Measurements from ENCODE around the gene SORBS1.

SORBS1 gene

DNA sequence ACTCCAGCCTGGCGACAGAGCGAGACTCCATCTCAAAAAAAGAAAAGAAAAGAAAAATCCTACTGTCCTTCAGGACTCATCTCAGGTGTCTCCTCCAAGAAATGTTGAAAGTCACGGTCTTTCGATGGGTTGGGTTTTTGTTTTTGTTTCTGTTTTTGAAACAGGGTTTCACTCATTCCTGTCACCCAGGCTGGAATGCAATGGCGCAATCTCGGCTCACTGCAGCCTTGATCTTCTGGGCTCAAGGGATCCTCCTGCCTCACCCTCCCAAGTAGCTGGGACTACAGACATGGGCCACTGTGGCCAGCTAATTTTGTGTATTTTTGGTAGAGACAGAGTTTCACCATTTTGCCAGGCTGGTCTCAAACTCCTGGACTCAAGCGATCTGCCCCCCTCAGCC is 3.1 kb upstream of the SORBS1 start:
- DNase-seq = no peak

DNA sequence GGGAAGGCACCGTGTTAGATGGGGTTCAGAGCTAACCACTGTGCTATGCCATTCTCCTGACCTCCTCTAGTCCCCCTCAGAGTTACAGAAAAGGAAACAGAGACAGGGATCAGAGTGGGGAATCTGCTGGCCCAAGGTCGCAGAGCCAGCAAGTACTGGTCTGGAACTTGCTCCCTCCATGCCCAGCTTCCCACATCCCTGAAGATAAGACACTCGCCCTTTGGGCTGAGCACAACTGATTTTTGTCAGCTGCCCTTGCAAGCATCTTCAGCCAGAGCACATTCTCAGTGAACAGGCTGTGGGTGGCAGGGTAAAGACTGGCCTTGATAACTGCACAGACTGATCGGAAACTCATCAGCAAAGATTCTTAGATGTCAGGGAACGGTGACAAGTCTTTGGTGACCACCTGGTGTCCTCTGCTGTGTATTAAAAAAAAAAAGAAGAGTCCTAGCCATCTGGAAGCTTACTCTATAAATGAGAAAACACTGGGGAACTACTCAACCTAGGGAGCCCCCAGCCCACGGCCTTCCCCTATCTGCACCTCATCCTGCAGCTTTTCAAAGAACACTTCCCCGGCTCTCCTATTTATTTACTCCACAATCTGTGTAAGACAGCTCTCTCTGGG is 1.3 kb upstream of the SORBS1 start:
- DNase-seq = no peak

DNA sequence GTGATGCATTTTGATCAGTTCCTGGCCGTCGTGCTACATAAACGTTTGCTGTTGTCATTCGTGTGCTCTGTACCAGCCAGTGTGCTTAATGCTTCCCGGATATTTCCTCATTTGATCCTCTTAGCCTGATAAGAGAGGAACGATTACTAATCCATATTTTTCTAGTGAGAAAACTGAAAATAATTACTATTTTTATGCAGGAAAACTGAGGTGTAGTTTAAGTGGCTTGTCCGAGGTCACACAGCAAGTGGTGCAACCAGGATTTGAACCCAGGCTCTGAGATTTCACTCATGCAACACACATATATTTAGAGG is 650 bp upstream of the SORBS1 start:
- no peak for DNase-seq

DNA sequence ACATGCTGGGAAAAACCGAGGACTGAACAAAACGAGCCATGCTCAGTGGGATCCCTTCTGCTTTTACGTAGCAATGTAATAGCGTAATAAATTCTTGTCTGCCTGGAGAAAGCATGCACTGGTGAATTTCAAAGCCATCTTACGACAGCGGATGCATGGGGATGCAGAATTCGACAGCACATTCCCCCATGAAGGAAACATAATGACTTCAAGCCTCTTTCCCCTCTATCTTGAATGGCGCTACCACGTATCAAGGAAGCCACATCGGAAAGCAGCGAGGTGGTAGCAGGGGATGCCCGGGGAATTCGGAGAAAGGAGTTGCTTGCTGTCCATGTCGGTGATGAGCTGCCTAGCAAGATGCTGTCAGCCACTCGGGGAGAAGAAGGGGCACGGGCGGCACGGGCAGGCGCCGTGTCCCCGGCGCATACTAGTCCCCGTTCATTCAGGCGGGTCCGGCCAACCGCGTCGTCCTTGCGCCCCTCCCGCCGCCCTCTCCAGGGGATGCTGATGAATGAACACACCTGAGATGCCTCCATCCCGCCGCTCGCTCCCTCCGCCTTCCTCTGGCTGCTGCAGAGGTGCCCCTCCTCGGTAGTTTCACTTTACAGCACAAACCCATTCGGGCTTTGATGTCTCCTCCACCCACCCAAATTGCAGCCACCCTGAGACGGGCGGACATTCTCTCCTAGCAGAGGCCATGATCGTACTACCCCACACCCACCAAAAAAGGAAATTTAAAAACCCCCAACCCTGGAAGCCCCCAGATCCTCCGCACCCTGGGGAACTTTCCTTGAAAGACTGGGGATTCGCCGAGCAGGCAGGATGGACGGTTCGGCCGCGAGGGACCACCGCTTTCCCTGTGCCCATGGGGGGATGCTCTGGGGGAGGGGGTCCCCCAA is 644 bp downstream of the SORBS1 start:
- DNase-seq = no peak

DNA sequence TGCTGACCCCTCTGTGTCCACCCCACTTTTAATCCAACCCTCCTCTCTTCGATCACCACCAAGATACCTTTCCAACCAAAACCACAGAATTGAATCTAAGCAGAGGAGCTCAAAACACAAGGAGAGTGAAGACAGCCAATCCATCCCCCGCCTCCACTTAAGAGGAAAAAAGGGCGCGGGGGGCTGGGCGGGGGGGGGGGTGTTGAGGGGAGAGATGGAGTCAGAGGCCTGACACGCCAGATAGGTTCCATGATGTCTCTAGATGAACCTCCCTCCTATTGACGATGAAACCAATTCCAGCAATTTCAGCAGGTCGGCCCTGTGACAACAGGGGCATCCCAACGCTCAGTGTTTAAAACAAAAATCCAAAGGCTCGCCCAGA is 1.3 kb downstream of the SORBS1 start:
- no peak for DNase-seq

DNA sequence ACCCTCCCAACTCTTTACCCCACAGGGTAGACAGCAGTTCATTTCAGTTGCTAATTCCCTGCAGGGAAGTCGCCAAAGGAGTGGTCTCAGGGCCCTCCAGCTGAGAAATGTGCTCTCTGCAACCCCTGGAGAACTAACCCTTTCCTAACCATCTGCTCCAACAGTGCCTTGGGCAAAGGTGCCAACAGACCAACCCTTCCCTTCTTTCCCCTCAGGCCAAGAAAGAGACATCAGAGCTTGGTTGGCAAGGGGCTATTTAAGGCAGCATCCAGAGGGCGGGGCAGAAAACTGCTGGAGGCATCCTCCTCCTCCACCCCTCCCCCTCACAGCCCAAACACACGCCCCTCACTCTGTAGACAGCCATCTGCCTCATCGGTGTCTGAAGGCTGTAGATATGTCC is 1.7 kb downstream of the SORBS1 start:
- DNase-seq = no peak

DNA sequence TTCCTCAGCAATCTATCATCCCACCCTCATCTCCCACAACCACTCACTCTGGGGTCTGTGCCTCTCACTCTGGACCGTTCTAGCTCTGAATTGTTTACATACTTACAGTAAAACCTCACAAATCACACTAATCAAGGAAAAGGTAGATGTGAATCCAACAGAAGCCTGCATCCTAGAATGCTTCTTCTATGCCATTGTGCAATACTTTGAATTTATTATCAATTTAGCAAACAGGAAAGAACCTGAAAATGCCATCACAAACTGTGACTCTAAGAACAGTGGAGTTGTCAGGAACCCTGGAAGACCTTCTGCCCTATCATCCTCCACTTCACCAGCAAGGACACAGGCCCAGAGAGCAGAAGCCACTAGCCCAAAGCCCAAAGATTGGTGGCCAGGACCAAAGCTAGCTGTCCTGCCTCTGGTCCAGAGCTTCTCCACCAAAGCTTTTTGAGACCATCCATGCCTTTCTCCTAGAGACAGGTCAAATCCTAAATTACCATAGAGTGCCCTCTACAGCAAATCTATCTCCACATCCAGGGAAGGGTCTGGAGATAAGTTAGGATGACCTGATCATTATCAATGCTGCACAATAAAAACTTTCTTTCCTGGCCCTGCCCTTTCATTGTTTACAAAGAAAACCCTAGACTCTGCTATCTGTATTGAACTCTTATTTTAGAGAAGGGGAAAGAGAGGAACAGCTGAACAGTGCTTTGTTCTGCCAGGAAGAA is 2.4 kb downstream of the SORBS1 start:
- DNase-seq = no peak

DNA sequence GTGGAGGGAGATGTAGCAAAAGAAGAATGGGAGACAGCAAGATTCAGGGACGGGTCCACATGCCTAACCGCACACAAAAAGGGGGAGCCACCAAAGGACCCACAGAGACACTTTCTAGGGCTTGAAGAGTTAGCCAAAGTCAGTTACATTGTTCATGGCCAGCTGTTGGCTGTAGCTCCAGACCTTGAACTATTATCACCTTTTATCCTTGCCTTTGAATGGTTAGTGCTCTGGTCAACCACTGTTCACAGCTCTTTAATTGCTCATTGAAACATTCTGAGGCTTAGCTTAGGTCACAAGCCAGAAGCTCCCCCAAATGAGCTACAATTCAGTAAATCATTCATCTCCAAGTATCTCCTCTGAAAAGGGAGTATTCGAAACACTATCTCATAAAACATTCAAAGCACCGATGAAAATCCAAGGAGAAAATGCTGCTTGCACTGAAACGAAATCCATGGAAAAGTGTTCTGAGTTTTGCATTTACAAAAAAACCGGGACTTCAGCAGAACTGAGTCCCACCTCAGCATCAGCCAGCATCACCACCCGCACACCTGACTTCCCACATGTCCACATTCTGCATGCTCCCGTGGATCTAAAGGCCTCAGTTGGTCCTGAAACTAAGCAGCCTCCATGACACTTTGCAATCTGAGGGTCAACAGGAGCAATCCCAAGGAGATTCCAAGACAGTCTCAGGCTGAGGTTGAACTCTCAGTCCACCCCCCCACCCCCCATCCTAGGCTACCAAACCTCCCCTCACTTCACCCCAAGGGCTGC is 4.0 kb downstream of the SORBS1 start:
- DNase-seq = no peak

DNA sequence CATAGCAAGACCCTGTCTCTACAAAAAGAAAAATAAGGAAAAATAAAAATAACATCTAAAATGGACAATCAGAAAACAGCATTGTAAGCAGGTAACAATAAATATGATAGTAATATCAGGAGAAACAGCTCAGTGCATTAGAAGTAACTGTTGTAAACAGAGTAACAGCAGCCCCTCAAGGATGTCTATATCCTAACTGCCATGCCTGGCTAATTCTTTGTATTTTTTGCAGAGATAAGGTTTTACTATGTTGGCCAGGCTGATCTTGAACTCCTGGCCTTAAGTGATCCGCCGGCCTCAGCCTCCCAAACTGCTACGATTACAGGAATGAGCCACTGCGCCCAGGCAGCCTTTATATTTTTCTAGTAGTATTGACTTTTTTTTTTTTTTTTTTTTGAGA is 7.5 kb downstream of the SORBS1 start:
- no peak for DNase-seq

DNA sequence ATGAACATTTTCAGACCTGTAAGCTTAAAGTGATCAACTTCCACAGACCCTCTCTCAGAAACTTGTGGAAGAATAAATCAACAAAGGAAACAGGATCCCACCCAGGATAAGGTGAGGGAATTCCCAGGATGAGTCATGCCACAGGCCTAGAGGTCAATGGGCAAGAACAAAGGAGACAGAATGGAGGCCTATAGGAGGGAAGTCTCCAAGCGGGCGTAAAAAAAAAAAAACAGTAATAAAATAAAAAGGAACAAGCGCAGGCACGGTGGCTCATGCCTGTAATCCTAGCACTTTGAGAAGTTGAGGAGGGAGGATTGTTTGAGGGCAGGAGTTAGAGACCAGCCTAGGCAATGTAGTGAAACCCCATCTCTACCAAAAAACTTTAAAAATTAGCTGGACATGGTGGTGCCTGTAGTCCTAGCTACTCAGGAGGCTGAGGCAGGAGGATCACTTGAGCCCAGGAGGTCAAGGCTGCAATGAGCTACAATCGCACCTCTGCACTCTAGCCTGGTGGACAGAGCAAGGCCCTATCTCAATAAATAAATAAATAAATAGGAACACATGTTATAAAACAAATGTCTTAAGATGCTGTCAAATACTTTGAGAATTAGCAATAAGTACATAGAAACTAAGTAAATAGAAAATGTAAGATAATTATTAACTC is 8.4 kb downstream of the SORBS1 start:
- no peak for DNase-seq

DNA sequence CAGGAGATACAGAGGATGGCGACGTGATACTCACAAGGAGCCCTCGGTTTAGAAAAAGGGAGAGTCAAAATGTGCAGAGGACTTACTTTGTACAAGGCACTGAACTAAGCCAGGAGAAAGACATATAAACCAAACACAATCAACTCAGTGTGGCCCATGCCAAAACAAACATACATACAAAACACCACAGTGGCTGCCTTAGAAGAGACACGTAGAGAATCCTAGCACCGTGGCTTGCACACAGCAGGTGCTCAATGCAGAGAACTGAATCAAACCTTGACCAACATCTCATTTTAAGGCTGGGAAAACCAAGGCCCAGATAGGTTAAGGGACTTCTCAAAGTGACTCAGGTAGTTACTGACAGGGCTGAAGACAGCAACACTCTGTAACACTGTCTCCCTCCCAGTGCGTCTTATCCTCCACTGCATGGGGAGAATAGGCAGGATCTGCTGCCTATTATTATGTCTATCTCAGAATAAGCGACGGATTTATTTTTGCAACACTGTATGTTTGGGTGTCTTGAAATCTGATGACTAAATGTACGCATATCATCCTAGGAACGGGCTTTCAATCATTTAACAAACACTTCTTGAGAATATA is 11.0 kb downstream of the SORBS1 start:
- no peak for DNase-seq

DNA sequence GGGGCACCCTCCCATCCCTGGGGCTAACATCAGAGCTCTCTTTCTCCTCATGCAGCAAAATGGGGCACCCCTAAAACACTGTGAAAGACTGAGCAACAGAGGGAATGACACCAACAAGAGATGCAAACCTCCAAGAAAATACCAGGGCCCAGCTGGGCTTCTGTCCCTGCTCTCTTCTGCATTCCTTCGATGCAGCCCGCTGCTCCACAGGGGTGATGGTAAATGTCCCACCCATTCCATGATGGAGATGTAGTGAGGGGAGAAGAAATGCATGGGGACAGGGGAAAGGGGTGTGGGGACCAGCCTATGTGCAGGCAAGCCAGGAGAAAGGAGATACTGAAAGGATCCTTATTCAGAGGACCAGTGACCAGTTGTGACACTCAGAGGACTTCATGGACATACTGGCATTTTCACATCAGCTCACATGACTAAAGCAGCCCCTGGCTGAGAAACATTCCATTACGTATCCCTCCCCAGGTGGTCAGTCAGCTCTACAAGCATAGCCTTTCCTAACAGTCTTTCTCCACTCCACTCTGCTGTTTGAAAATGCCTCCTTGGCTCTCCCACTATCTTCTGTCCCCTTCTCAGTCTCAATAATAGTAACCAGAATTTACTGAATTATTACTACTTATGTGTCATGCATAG is 13.3 kb downstream of the SORBS1 start:
- no peak for DNase-seq

DNA sequence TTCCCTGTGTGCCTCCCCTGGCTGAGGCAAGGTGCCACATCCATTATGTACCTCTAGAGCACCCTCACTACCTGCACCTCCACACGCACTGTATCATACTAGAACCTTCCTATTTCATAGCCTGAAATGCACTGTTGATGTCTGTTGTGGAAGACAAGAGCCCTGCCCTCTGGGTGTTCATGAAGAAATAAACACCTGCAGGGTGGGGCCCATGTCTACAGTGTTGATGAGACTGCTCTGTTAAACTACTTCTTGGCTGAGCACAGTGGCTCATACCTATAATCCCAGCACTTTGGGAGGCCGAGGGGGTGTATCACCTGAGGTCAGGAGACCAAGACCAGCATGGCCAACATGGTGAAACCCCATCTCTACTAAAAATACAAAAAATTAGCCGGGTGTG is 14.0 kb downstream of the SORBS1 start:
- DNase-seq = no peak

DNA sequence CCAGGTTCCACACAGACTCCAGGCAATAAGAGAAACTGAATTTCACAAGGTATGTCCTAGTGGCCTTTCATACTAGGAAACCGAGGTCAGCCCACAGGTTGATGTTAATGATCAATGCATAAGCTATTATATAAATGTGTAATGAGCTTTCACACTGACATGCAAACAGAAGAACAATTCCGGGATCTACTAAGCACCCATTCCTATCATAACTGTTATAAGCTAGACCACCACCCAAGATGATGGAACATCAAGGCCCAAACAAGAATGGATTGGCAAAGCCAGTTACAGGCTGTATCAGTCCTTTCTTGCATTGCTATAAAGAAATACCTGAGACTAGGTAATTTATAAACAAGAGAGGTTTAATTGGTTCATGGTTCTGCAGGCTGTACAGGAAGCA is 15.2 kb downstream of the SORBS1 start:
- DNase-seq = no peak

DNA sequence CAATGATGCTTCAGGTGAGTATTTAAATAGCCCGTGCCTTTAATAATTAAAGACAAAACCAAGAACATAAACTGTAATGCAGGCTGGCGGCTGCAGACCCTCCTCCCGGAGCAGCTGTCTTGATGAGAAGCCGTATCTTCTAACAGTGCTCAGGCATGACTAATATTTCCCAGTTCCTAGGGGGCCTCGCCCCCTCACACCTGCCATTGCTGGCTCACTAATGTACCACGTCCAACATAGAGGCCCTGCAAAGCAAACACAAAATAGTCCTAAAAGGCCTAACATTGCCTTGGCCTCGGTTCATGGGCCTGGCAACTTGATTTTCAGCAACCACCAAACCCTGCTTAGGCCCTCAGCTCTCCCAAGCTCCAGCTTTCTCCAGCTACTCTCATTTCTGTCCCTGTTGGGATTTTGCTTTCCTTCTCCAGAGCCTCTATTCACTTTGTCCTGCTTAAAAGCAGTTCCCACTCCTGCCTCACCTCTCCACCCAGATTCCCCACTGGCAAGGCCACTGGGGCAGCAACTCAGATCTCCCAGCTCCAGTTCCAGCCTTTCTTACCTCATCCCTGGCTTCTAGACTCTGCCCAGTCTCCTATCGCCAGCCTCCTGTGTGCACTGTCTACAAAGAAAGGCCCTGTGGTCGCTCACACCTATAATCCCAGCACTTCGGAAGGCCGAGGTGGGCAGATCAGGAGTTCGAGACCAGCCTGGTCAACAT is 16.2 kb downstream of the SORBS1 start:
- no peak for DNase-seq

DNA sequence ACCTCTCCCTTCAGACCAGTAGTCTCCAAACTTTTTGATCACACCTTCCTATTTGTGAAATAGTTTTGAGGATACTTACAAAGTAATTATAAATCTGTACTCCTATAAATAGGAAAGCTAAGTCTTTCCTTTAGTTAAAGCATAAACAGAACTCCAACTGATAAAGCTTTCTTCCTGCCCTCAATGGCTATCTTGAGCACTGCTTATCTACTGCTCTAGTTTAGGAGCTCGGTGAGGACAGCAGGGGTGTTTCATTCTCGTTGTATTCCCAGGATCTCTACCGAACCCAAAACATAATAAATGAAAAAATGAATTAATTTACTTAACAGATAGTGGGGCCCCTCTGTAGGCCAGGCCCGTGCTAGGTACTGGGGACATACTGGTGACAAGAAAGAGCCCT is 17.7 kb downstream of the SORBS1 start:
- DNase-seq = no peak

DNA sequence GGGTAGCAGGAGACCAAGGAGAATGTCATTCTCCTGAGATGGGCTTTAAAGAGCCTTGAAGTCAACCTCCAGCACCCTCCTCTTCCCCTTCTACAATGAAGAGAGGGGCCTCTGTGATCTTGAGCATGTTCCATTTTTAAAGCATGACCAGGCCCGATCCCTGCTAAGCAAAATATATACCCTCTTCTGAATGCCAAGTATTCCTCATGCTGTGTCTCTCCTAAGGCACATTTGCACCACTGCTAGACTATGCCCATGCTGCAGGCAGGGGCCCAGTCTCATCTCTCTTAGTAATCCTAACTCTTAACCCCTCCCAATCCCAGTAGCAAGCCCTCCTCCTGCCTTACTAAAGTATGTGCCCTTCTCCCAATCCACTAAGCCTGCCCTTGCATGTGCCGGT is 18.4 kb downstream of the SORBS1 start:
- no peak for DNase-seq

DNA sequence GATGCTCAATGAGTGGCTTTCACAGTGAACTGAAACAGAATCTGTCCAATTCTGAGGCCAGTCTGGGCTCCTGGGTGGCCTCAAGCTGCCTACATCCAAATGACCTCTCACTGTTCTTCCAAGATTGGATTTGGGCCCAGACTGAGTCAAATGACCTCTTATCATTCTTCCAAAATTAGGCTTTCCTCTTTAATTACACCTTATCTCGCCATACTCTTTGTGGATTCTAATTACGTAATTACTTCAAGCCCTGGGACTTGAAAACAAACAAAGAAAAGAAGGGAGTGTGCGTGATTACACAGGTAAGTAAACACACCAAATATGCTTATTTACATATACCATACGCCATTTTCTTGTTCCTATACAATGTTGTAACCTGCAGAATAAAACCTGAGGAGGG is 18.8 kb downstream of the SORBS1 start:
- DNase-seq = no peak

DNA sequence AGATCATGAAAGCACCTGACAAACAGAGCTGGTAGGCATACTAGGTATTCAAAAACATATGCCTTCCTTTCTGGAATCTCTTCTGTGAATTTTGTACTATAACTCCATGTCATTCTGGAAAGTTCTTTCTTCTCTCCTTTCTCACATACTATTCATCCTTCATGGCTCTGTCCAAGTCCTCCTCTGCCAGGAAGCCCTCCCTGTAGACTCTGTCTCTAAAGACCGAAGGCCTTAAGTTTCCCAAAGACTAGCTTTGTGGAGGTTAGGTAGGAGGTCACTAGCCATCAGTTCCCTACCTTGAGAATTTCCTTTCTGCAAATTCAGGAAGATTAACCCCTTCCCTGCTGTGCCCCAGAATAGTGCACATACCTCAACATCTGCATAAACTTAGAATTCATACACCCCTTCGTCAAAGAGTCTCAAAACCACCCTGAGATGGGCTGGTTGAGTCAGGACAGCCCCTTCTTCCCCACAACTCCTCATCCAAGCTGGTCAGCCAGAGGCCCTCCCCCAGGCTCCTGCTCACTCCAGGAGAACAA is 20.6 kb downstream of the SORBS1 start:
- DNase-seq = no peak

DNA sequence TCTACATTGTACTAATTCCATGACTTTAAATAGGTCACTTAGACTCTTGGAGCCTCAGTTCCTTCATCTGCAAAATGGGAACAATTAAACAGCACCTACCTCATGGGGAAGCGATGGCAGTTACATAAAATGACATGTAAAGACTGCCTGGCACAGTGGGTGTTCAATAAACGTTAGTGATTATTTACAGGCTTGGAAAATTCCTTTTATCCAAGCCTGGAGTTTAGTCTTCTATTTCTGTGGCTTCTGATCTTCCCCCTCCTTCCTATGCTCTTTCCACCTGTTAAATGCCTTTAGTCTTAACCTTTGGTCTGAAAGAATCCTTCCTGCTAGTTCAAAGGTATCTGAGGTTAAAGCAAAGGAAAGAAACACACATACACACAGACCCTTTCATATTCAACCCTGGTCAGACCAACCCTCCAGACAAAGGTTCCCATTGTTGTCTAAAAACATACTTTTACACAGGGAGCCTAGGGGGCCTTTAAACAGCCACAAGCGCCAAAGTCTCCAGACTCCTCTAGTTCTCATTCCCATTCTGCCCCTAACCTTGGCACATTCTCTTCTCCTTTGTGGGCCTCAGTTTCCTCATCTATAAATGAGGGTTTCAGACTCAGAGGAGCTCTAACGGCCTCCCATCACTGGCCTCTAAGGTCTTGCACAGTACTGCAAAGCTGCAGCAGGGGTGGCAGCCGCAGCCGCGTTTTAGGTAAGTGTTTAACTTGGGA is 21.4 kb downstream of the SORBS1 start:
- DNase-seq = no peak

Data from DMS79 (cell line).